HG02623 (cell line): ENCODE measurements around the gene UBE2O.
A peak's percentile ranks its signal among the peaks of the same experiment; 100 is the strongest.

ENCODE experiments used
- ATAC-seq: cut with Tn5 transposase; IDR thresholded peaks from one replicate; pipeline ENCODE4 v1.9.1; 2021; ENCODE audit warnings: moderate library complexity; ENCODE audit not compliant: unreplicated experiment

UBE2O gene

DNA sequence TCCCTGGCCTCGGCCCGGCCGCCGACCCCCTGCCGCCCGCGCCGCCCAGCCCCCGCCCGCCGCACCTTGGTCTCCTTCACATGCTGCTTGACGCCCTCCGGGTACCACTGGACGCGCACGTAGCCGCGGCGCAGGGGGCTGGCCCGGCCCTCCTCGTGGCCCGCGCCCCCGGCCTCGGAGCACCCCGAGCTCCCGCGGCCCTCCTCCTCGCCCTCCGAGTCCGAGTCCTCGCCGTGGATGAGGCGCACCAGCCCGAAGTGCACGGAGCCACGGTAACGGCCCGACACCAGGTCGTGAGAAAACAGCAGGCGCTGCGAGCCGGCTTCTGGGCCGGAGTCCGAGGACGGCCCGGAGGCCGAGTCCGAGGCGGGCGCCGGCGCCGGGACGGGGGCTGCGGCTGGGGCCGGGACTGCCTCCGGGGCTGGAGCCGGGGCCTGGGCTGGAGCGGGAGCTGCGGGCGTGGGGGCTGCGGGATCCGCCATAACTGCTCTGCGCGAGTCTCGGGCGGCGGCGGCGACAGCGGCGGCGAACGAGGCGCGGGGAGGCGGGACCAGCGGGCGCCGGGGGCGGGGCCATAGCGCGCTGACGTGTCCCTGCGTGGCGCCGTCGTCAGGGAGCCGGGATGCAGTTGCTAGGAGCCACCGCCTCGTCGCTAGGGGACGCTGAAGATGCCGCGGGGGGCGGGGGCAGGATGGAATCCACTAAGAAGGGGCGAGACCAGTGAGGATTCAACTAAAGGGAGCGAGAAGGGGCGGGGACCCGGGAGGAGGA, at the start of gene UBE2O:
Gene UBE2O (minus strand): TSS at position 493 of the 771 bp plus-strand sequence. CDS start 11 bp downstream, at position 482.
- peak; percentile 92 for ATAC-seq

- ATAC-seq = no peak
These were observed 48.9 kb upstream of the UBE2O start for GRCh38 chr17:76501827-76502307.

- ATAC-seq = peak; percentile 64
These were observed 48.3 kb upstream of the UBE2O start, which contains the start of gene RHBDF2 for GRCh38 chr17:76501018-76501826. Gene RHBDF2, minus strand, starts transcription at chr17:76501423. Its CDS starts 19,899 bp downstream, at chr17:76481524.

DNA sequence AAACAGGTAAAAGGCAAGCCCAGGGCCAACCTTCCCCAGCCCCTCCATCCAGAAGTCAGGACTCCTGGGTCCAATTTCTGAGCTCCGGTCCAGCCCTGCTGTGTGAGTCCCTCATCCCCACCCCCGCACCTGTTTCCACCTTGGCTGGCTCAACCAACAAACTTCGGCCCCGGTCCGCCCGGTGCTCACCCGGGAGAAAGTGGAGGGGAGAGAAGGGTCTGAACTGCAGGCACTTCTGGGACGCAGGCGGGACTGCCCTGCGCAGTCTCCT, 47.7 kb upstream of the UBE2O start:
- peak; percentile 9 for ATAC-seq

GRCh38 chr17:76500074-76500746, 47.3 kb upstream of the UBE2O start:
- no peak for ATAC-seq

GRCh38 chr17:76499267-76499667, 46.3 kb upstream of the UBE2O start:
- ATAC-seq = no peak

DNA sequence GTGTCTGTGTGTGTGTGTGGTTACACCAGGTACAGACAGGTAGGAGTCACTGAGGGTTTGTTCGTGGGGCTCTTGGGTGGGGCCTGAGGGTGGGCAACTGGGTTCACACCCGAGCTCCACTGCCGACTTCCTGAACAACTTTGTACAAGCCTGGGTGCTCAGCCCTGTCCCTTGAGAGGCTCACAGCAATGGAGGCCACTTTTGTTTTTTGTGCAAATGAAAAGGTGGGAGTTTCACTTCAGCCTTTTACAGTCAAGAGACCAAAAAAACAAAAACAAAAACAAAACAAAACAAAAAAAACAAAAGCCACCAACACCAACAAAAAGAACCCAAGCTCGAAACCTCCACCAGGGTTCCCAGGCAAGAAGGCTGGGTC, 45.9 kb upstream of the UBE2O start:
- no peak for ATAC-seq

GRCh38 chr17:76497979-76498875, 45.3 kb upstream of the UBE2O start:
- ATAC-seq = no peak

GRCh38 chr17:76497699-76497978, 44.7 kb upstream of the UBE2O start:
- ATAC-seq = no peak

DNA sequence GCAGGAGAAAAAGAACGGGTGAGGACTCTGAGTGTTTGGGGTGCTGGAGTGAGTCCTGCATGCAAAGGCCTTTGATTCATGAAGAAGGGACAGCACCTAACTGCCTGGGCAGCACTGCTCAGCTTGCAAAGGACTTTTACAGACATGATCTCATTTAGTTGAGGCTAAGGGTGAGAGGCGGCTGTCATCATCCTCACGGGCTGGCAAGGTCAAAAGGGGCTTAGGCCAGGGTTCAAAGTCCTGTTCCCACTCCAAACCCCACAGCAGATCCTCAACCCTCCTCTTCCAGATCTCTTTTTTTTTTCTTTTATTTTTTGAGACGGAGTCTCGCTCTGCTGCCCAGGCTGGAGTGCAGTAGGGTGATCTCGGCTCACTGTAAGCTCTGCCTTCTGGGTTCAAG, 43.5 kb upstream of the UBE2O start:
- no peak for ATAC-seq

DNA sequence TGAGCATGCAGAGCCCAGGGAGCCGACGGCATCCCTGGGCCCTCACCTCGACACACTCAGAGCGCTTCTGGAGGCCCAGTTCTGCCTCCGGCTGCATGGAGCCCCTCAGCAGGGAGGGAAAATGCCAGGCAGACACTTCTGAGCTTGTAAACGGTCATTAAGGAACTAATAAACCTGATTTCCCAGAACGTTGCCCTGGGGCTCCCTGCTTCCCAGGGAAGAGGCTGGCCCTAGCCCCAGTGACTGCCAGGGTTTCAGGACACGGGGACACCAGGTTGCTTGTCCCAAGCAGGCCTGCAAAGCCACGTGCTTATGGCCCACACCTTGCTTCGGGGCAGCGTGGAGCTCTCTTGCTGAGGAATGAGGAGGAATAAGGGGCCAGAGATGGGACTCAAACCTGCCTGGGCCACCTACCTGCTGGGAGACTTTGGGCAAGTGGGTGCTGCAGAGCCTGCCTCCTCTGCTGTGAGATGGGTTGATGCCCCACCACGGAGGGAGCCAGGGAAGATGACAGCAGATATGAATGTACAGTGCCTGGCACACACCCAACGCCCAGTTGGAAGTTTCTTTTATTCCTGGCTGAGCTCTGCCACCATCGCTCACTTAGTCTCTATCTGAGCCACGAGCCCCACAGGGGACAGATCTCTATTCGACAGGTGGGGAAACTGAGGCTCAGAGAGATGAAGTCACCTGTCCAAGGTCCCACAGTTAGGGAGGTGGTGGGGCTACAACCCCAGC, 42.9 kb upstream of the UBE2O start:
- ATAC-seq = no peak

DNA sequence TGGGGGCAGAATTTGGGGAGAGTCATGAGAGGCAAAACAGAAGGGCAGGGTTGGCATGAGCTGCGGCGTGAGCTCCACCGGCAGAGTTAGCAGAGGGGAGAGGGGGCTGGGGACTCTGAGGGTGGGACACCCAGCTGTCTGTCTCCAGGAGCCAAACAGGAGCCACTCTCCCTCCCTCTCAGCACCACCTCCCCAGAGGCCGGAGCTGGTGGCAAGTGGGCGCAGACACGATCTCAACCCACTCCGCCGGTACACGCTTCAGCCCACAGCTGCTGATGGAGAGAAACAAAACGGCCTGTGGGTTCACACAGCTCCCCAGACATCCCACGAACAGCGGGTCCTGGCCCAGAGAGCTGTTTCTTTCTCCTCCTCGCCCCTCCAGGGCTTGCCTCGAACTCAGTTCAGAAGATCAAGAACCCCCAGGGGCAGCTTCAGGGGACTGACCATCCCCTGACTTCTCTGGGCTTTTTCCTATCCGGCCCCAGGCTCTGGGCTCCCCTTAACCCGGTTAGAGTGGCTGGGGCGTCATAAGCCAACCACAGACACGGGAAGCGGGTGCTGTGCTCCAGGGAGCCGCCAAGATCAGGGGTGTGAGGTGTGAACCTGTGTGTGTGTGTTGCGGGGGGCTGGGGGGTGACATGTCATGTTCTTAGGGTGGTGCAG, 40.7 kb upstream of the UBE2O start:
- no peak for ATAC-seq

DNA sequence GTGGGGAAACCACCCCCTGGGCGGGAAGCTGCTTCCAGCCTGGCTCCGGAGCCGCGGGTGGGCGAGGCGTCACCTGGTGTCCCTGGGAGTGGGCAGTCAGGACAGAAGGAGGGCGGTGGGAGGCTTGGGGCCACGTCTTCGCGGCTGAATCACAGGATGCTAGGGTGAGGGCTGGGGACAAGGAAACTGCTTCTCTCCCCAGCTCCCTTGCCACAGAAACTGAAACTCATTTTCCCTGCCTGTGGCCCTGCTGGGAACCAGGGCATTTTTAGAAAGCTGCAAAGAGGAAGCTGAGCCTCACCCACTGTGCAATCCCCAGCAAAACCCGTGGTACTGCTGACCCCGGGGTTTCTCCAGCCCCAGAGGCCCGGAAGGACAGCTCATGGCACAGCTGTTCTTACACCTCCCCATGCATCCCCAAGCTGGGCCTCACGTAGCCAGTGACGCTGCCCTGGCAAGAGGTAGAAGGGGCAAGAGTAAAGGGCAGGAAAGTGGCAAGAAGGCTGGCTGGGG, 40.1 kb upstream of the UBE2O start:
- peak; percentile 35 for ATAC-seq

DNA sequence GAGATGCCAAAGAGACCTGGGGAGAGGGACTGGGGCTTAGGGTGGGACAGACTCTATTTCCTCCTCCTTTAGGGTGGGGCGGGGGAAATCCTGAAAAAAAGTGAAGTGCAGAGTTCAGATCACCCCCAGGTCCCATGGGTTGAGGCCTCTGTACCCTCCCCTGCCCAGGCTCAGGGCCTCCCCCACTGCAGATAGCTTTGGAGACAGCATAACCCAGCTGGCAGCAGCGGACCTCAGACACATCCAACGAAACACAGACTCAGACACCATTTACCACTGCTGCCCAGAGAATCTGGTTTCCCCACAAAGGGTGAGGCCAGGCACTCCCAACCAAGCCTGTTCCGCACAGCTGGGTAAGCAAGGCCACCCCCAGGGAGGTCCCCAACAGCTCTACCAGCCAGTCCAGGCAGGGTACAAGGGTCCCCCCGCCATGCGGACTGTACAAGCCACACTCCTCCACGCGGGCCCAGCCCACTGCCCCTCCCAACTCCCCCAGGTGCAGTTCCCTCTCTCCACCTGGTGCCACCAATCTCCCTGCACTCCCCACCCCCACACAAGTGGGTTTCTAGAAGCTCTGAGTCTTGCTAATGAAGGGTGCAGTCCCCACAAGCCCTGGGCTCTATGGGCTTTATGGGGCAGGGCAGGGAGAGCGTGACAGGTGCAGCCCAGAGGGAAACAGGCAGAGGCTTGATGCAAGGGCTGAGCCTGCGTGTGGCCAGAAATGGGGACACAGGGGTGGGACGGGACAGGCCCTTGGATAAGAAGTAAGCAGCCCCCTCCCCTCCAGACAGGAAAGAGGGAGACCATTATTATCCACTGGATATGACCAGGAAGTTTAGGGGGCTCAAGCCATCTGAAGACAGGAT, 39.4 kb upstream of the UBE2O start:
- ATAC-seq = peak; percentile 33

DNA sequence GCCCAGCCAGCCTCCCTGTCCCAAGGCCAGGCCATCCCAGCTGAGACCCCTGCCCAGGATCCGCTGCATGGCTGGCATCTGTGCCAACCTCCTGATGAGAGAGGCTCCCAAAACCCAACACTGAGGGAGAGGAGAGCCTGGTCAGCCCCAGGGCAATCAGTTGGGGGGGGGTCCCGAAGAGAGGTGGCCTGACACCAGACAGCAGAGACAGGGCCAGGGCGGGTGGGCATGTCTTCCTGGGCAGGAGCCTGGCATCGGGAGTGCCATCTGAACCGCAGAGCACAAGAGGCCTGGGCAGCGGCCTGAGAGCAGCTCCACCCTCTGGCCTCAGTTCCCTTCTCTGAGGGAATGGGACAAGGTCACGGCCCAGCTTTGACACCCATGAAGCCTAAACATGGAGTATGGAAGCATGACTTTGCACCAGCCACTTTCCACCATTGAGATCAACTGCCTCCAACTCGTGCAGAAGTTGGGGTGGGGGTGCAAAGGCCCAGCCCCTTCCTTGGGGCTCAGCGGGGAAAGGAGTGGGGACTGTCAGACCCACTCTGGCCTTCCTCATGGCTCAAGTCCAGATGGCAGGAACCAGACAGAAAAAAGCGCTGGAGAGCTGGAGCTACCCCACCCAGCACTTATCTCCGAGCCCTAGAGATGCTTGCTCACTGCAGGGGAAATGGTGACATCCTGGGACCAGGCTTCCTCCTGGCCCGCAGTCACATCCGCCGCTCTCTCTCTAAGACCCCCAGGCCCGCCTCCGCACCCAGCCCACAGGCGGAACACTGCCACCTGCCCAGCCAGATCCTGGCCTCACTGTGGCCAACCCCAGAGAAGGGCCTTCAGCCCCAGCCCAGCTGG, 38.5 kb upstream of the UBE2O start:
- peak; percentile 3 for ATAC-seq

DNA sequence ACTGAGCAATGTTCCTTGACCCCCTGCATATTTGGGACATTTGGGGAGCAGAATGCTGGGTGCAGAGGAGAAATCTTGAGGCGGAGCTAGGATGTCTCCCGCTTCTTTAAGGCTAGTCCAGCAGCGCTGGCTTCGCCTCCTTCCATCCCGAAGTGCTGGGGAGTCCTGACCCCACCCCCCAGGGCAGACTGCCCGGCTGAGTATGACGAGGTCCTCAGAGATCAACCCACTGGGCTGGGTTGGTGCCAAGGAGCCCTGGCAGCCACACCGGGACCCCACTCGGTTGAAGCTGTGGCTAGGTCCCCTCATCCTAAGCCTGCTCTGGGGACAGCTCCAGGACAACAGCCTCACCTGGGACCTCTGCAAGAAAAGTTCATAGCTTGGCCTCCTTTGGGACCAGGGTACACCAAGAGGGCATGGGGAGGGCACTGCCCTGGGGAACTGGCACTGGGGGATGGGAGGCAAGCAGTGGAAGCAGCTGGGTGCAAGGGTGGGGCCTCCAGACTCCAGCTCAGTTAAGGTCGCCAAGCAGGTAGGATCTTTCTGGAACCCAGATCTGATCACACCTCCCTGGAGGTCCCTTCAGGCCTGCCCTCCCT, 37.3 kb upstream of the UBE2O start:
- ATAC-seq = no peak
